HFF-Myc (cell line): ENCODE results near the gene UBE2K.

Experiments used
- DNase-seq: peaks from one replicate; pipeline ENCODE4 v3.0.0-alpha.2; 2011; ENCODE audit warnings: low read depth; ENCODE audit errors: extremely low read depth
- H3K4me3 ChIP-seq: replicated peaks from 2 replicates; pipeline ENCODE4 v1.5.1; 2011; ENCODE audit warnings: low read depth, mild to moderate bottlenecking, control low read depth, low read length
- TF ChIP-seq, protein P1 (sequence below): IDR thresholded peaks from 2 replicates; pipeline ENCODE4 v1.5.1; 2012; ENCODE audit warnings: mild to moderate bottlenecking, low read depth, low read length, control low read depth; ENCODE audit errors: missing control alignments

UBE2K gene

DNA sequence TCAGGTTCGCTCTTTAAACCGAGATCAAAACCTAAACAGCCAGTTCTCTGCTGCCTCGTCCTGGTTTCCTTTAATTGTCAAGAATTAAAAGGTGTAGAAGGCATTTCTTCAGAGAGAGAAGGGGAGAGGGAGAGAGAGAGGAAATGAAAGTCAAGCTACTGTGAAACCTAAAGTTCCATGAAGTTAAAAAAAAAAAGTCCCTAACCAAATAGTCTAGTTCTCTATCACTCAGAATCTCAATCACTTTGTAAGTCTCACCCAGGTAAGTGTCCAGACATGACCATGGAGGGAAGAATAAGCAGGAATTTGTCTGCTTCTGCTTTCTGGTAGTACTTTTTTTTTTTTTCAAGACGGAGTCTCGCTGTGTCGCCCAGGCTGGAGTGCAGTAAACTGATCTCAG lies 40.5 kb upstream of the UBE2K start:
- no peak overlapping the region for H3K4me3 ChIP-seq
- TF ChIP-seq, protein P1, sequence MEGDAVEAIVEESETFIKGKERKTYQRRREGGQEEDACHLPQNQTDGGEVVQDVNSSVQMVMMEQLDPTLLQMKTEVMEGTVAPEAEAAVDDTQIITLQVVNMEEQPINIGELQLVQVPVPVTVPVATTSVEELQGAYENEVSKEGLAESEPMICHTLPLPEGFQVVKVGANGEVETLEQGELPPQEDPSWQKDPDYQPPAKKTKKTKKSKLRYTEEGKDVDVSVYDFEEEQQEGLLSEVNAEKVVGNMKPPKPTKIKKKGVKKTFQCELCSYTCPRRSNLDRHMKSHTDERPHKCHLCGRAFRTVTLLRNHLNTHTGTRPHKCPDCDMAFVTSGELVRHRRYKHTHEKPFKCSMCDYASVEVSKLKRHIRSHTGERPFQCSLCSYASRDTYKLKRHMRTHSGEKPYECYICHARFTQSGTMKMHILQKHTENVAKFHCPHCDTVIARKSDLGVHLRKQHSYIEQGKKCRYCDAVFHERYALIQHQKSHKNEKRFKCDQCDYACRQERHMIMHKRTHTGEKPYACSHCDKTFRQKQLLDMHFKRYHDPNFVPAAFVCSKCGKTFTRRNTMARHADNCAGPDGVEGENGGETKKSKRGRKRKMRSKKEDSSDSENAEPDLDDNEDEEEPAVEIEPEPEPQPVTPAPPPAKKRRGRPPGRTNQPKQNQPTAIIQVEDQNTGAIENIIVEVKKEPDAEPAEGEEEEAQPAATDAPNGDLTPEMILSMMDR = no peak
- no peak for DNase-seq

DNA sequence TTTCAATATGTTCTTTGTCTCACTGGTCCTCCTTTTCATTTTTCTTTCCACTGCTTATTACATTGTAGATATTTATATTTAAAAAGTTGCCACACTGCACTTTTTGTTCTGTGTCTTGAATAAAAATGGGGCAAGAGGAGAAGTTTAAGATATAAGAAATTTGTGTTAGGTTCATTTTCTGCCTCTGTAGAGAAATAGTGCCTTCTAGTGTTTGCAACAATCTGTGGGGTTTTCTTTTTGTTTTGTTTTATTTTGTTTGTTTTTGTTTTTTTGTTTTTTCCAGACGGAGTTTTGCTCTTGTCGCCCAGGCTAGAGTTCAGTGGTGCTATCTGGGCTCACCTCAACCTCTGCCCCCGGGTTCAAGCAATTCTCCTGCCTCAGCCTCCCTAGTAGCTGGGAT lies 39.2 kb upstream of the UBE2K start:
- TF ChIP-seq, protein P1 = no peak
- no peak for DNase-seq
- no peak overlapping the region for H3K4me3 ChIP-seq

DNA sequence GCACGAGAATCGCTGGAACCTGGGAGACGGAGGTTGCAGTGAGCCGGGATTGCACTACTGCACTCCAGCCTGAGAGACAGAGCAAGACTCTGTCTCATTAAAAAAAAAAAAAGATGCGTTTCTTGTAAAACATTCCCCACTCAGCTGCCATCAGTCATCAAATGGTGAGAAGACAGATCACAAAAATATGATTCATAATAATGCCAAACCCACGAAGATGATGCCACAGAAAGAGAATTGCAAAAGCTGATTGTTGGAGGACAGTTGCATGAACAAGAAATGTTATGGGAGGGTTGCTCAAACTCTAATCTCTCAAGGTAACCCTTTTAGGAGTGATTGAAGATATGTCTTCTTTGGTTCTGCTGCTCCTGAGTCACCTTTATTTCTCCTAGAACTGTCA lies 37.9 kb upstream of the UBE2K start:
- H3K4me3 ChIP-seq = no peak overlapping the region
- TF ChIP-seq, protein P1 = no peak
- no peak for DNase-seq

DNA sequence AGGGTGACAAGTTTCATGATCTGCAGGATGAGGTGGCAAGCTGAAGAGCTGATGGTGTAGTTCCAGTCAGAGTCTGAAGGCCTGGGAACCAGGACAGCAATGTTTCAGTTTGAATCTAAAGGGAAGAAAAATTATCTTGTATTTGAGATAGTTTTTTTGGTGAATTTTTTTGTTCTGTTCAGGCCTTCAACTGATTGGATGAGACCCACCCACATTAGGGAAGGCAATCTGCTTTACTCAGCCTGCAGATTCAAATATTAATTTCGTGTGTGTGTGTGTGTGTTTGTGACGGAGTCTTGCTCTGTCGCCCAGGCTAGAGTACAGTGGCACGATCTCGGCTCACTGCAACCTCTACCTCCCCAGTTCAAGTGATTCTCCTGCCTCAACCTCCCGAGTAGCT lies 37.2 kb upstream of the UBE2K start:
- TF ChIP-seq, protein P1 = no peak
- no peak overlapping the region for H3K4me3 ChIP-seq
- no peak for DNase-seq

DNA sequence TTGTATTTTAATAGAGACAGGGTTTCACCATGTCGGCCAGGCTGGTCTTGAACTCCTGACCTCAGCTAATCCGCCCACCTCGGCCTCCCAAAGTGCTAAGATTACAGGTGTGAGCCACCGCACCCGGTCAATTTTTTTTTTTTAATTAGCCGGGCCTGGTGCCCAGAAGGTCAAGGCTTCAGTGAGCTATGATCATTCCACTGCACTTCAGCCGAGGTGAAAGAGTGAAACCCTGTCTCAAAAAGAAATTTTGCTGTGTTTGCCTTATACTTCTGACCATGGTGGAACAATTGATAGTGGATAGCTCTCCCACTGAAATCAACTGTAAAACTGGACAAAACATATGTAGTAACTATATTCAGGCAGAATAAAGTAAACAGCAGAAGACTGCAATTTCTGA lies 35.3 kb upstream of the UBE2K start:
- no peak overlapping the region for H3K4me3 ChIP-seq
- TF ChIP-seq, protein P1 = no peak
- no peak for DNase-seq

DNA sequence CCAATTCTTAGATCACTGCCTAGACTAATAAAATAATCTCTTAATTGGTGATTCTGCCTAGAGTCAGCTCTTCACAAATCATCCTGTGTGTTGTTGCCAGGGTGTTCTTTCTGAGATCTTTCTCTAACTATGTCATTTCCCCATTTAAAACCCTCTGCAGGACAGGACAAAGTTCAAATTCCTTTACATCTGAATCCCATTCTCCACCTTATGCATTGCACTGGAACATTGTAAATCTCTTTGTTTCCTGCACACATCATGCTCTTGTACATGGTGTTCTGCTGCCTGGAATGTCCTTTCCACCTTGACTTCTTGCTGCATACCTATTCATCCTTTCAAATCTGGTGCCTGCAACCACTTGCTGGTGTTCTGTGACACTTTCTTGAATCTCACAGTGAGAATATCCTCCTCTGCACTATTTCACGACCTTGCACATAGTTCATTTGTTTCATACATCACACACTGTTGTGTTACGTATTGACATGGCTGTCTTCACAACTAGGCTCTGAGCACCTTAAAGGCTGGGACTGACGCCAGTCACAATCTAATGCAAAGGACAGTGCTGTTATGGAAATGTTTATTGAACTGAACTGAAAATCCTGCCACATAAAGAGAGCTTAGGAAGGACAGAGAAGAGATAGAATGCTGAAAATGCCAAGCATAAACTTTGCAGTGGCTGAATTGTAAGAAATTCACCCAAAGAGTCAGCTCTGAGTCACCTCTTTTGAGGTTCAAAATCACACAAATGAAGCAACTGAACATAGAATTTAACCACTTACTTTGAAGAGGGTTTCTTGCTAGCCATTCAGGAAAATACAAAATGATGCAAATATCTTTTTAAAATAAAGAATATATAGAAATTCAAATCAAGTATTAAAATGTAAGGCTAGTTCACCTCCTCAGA lies 32.9 kb upstream of the UBE2K start:
- TF ChIP-seq, protein P1 = no peak
- DNase-seq = no peak

More for the DNA sequence above, 32.9 kb upstream of the UBE2K start:
- no peak overlapping the region for H3K4me3 ChIP-seq
